Erythroblast (primary cell): Measurements from ENCODE around the gene SNAP29.

Source experiments
- GATA1 ChIP-seq: IDR thresholded peaks from 2 replicates; pipeline ENCODE4 v1.6.1; 2011; ENCODE audit warnings: low read depth, mild to moderate bottlenecking, control low read depth, low read length, moderate library complexity
- POLR2A ChIP-seq: IDR thresholded peaks from 2 replicates; pipeline ENCODE4 v1.6.1; 2011; ENCODE audit warnings: mild to moderate bottlenecking, low read length

DNA sequence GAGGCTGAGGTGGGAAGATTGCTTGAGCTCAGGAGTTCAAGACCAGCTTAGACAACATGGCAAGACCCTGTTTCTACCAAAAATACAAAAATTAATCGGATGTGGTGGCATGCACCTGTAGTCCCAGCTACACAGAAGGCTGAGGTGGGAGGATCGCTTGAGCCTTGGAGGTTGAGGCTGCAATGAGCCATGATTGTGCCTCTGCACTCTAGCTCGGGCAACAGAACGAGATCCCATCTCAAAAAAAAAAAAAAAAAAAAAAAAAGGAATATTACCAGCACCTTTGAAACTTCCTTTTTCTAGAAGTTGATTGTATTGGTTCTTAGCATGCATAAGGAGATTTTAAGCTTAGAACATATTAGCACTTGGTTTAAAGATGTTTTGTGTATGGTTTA, 69.8 kb downstream of the SNAP29 start:
- no peak for TF ChIP-seq POLR2A
- no peak for TF ChIP-seq GATA1
